DND-41 (cell line): ENCODE results near the gene LYPD3.

Experiments
- EZH2 ChIP-seq: IDR thresholded peaks from 3 replicates; pipeline ENCODE4 v1.6.1; 2012; ENCODE audit warnings: borderline replicate concordance, low read depth, mild to moderate bottlenecking, moderate library complexity, low read length, inconsistent platforms; ENCODE audit not compliant: severe bottlenecking
- TF ChIP-seq, protein P1 (sequence below): IDR thresholded peaks from 2 replicates; pipeline ENCODE4 v1.5.1; 2012; ENCODE audit warnings: borderline replicate concordance, low read length, moderate library complexity, mild to moderate bottlenecking; ENCODE audit not compliant: poor library complexity, severe bottlenecking; ENCODE audit errors: extremely low read depth

DNA sequence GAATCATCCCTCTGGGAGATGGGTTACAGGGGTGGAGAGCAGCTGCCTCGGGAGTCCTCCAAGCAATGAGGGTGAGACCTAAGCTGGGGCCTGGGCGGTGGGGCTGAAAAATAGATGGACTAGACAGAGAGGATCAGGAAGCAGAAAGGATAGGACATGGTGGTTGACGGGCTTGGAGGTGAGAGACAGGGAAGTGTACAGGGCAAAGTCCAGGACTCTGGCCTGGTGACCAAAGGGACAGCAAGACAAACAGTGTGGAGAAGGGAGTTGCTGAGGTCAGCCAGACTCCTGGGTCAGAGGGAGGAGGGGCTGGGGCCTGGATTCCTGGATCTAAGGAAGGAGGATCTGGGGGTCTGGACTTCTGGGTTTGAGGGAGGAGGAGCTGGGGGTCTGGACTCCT lies 33.6 kb upstream of the LYPD3 start:
- TF ChIP-seq, protein P1, sequence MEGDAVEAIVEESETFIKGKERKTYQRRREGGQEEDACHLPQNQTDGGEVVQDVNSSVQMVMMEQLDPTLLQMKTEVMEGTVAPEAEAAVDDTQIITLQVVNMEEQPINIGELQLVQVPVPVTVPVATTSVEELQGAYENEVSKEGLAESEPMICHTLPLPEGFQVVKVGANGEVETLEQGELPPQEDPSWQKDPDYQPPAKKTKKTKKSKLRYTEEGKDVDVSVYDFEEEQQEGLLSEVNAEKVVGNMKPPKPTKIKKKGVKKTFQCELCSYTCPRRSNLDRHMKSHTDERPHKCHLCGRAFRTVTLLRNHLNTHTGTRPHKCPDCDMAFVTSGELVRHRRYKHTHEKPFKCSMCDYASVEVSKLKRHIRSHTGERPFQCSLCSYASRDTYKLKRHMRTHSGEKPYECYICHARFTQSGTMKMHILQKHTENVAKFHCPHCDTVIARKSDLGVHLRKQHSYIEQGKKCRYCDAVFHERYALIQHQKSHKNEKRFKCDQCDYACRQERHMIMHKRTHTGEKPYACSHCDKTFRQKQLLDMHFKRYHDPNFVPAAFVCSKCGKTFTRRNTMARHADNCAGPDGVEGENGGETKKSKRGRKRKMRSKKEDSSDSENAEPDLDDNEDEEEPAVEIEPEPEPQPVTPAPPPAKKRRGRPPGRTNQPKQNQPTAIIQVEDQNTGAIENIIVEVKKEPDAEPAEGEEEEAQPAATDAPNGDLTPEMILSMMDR = no peak
- TF ChIP-seq EZH2 = no peak
